Endothelial cell of umbilical vein (primary cell): ENCODE data around the gene SEMA6C.

ENCODE experiments used
- EZH2 ChIP-seq: IDR thresholded peaks from 2 replicates; pipeline ENCODE4 v1.6.1; 2012; ENCODE audit warnings: borderline replicate concordance, low read depth, mild to moderate bottlenecking, moderate library complexity, low read length, inconsistent platforms; ENCODE audit not compliant: severe bottlenecking
- GATA2 ChIP-seq: IDR thresholded peaks from 2 replicates; pipeline ENCODE4 v1.7.0; 2011; ENCODE audit warnings: low read depth, mild to moderate bottlenecking, moderate library complexity, mixed read lengths, low read length; ENCODE audit not compliant: insufficient read length, insufficient read depth
- JUN ChIP-seq: IDR thresholded peaks from 2 replicates; pipeline ENCODE4 v1.6.1; 2011; ENCODE audit warnings: borderline replicate concordance, low read depth; ENCODE audit not compliant: insufficient read length, insufficient read depth
- MYC ChIP-seq: IDR thresholded peaks from one replicate; pipeline ENCODE4 v1.6.1; 2011; ENCODE audit warnings: mild to moderate bottlenecking, low read depth, low read length
- POLR2A ChIP-seq: IDR thresholded peaks from 2 replicates; pipeline ENCODE4 v1.6.1; 2012; ENCODE audit warnings: low read depth, mild to moderate bottlenecking, control low read depth, low read length
- POLR2AphosphoS5 ChIP-seq: IDR thresholded peaks from 2 replicates; pipeline ENCODE4 v1.6.1; 2012; ENCODE audit warnings: low read depth, mild to moderate bottlenecking, control low read depth, low read length, moderate library complexity; ENCODE audit not compliant: insufficient read depth
- TF ChIP-seq, protein P1 (sequence below), 2 donors: IDR thresholded peaks; 1 replicate in 1 of 2; 2 replicates in 1 of 2; pipeline ENCODE4 v1.5.1; 2011; ENCODE audit warnings: low read length in 2 of 2, mild to moderate bottlenecking in 2 of 2, moderate library complexity in 2 of 2, control low read depth in 1 of 2, inconsistent platforms in 1 of 2, low read depth in 1 of 2; ENCODE audit not compliant: insufficient read depth in 1 of 2; ENCODE audit errors: extremely low read depth in 1 of 2
- TF ChIP-seq, protein P2 (sequence below): IDR thresholded peaks from 2 replicates; pipeline ENCODE4 v1.6.1; 2011; ENCODE audit not compliant: insufficient read depth, insufficient read length

DNA sequence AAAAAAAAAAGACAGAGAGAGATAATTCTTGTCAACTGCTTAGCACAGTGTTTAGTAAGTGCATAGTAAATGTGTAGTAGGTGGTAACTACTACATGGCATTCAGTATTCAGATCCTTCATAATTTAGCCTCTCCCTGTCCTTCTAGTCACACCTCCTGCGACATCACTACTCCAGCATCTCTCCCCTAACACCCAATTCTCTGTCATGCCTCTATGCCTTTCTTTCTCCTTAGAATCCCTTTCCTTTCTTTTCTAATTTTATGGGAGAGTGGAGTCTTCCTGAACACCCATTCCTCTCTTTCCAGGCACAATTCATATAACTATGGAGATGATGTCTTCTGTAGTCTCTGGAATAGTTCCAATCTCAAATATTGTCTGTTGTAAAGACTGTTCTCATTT, 47.4 kb upstream of the SEMA6C start:
- no peak for TF ChIP-seq EZH2
- TF ChIP-seq, protein P1, sequence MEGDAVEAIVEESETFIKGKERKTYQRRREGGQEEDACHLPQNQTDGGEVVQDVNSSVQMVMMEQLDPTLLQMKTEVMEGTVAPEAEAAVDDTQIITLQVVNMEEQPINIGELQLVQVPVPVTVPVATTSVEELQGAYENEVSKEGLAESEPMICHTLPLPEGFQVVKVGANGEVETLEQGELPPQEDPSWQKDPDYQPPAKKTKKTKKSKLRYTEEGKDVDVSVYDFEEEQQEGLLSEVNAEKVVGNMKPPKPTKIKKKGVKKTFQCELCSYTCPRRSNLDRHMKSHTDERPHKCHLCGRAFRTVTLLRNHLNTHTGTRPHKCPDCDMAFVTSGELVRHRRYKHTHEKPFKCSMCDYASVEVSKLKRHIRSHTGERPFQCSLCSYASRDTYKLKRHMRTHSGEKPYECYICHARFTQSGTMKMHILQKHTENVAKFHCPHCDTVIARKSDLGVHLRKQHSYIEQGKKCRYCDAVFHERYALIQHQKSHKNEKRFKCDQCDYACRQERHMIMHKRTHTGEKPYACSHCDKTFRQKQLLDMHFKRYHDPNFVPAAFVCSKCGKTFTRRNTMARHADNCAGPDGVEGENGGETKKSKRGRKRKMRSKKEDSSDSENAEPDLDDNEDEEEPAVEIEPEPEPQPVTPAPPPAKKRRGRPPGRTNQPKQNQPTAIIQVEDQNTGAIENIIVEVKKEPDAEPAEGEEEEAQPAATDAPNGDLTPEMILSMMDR (IDR thresholded peaks at IDR 0.05; ENCODE audit: extremely low read depth in 1 of 2, insufficient read depth in 1 of 2, low read depth in 1 of 2, low read length in 2 of 2) = no peak
- no peak for TF ChIP-seq GATA2
- TF ChIP-seq MYC = no peak
- TF ChIP-seq POLR2A = no peak
- TF ChIP-seq JUN = no peak
- TF ChIP-seq, protein P2, sequence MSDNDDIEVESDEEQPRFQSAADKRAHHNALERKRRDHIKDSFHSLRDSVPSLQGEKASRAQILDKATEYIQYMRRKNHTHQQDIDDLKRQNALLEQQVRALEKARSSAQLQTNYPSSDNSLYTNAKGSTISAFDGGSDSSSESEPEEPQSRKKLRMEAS = no peak
- TF ChIP-seq POLR2AphosphoS5 = no peak
